DOHH2 (cell line): ENCODE results near the gene PIGZ.

Experiments
- H3F3A ChIP-seq: fragments of 200-600 bp; sonication (generic), shearing (Covaris generic); 2 replicates; pipeline ENCODE4 v1.6.0; 2016; ENCODE audit warnings: antibody characterized with exemption, mild to moderate bottlenecking; ENCODE audit not compliant: control insufficient read depth, insufficient read depth
- H3K27ac ChIP-seq: fragments of 200-600 bp; sonication (generic); 2 replicates; pipeline ENCODE4 v1.5.1; 2014; ENCODE audit warnings: low read depth, mild to moderate bottlenecking, low read length, moderate library complexity
- H3K27me3 ChIP-seq: fragments of 200-600 bp; sonication (generic); 2 replicates; pipeline ENCODE4 v1.6.1; 2014; ENCODE audit warnings: mild to moderate bottlenecking, low read length, mixed read lengths; ENCODE audit not compliant: control insufficient read depth
- H3K36me3 ChIP-seq: fragments of 200-600 bp; sonication (generic); 2 replicates; pipeline ENCODE4 v1.6.1; 2014; ENCODE audit warnings: mild to moderate bottlenecking, low read length, moderate library complexity, mixed read lengths; ENCODE audit not compliant: control insufficient read depth
- H3K4me1 ChIP-seq: fragments of 200-600 bp; sonication (generic); 2 replicates; pipeline ENCODE4 v1.6.1; 2014; ENCODE audit warnings: mild to moderate bottlenecking, low read length, mixed read lengths; ENCODE audit not compliant: control insufficient read depth
- H3K4me2 ChIP-seq: fragments of 200-600 bp; sonication (generic); 2 replicates; pipeline ENCODE4 v1.6.0; 2014; ENCODE audit warnings: mild to moderate bottlenecking, low read length, moderate library complexity
- H3K4me3 ChIP-seq: fragments of 200-600 bp; sonication (generic); 2 replicates; pipeline ENCODE4 v1.5.1; 2014; ENCODE audit warnings: mild to moderate bottlenecking, low read length, mixed read lengths
- H3K79me2 ChIP-seq: fragments of 200-600 bp; sonication (generic); 2 replicates; pipeline ENCODE4 v1.6.1; 2014; ENCODE audit warnings: mild to moderate bottlenecking, low read length, mixed read lengths; ENCODE audit not compliant: control insufficient read depth
- H3K9me2 ChIP-seq: fragments of 200-600 bp; sonication (generic); replicated peaks from 2 replicates; pipeline ENCODE4 v1.6.1; 2014; ENCODE audit warnings: mild to moderate bottlenecking, low read length, mixed read lengths; ENCODE audit not compliant: control insufficient read depth
- H3K9me3 ChIP-seq: fragments of 200-600 bp; sonication (generic); 2 replicates; pipeline ENCODE4 v1.6.1; 2014; ENCODE audit warnings: antibody characterized with exemption, low read length, mixed read lengths; ENCODE audit not compliant: control insufficient read depth, insufficient read depth
- H4K20me1 ChIP-seq: fragments of 200-600 bp; sonication (generic); 2 replicates; pipeline ENCODE4 v1.6.0; 2014; ENCODE audit warnings: low read depth, mild to moderate bottlenecking, antibody characterized with exemption, low read length, moderate library complexity; ENCODE audit not compliant: control insufficient read depth, insufficient read depth
- EZH2phosphoT487 ChIP-seq: fragments of 200-600 bp; sonication (generic); IDR thresholded peaks from 2 replicates; pipeline ENCODE4 v1.6.1; 2017; ENCODE audit warnings: borderline replicate concordance, mild to moderate bottlenecking, antibody characterized with exemption, low read length, moderate library complexity, mixed read lengths
- TF ChIP-seq, protein P1 (sequence below): fragments of 200-600 bp; sonication (generic); IDR thresholded peaks from one replicate; pipeline ENCODE4 v1.5.1; 2014; ENCODE audit warnings: antibody characterized with exemption, mild to moderate bottlenecking, low read depth, low read length; ENCODE audit not compliant: poor library complexity, severe bottlenecking

PIGZ gene

GRCh38 chr3:196994056-196994455, 25.4 kb upstream of the PIGZ start:
- Histone ChIP-seq H3K4me1 (no peaks in the 10 kb centered on the region), H3K9me3 (no peaks in the 10 kb centered on the region), H3K27me3 (no peaks in the 10 kb centered on the region), H3K4me2 (no peak overlapping the region), H3K9me2 (no peaks in the 10 kb centered on the region), H3K4me3 (no peak overlapping the region), H3K36me3 (no peaks in the 10 kb centered on the region), H3F3A (no peaks in the 10 kb centered on the region), H4K20me1 (no peaks in the 10 kb centered on the region), H3K27ac (no peak overlapping the region), H3K79me2 (no peaks in the 10 kb centered on the region)
- TF ChIP-seq, protein P1, sequence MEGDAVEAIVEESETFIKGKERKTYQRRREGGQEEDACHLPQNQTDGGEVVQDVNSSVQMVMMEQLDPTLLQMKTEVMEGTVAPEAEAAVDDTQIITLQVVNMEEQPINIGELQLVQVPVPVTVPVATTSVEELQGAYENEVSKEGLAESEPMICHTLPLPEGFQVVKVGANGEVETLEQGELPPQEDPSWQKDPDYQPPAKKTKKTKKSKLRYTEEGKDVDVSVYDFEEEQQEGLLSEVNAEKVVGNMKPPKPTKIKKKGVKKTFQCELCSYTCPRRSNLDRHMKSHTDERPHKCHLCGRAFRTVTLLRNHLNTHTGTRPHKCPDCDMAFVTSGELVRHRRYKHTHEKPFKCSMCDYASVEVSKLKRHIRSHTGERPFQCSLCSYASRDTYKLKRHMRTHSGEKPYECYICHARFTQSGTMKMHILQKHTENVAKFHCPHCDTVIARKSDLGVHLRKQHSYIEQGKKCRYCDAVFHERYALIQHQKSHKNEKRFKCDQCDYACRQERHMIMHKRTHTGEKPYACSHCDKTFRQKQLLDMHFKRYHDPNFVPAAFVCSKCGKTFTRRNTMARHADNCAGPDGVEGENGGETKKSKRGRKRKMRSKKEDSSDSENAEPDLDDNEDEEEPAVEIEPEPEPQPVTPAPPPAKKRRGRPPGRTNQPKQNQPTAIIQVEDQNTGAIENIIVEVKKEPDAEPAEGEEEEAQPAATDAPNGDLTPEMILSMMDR, result no peak
- no peak for TF ChIP-seq EZH2phosphoT487

DNA sequence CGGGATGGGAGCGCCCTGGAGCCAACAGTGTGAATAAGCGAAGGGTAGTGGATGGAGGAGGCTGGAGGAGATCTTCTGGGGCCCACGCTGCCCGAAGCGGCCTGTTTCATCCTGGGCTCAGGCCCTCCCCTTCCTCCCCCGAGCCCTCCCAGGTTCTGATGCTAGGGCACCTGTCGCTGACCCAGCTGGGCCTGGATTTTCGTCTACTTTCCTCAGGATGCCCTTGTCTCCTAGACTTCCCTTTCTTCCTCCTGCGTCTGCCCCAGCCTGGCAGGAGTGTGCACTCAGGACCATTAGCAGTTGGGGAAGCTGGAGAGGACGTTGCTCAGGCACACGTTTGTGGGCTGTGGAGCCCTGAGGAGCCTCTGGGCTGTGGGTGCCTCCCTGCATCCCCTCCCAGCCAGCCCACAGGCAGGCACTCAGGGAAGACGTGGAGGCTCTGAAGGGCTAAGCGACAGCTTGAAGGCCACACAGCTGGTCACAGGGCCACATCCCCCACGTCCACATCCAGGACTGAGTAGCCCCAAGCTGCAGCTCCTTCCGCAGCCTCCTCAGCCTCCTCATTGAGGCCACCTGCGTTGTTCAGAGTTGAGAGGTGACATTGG, 23.9 kb upstream of the PIGZ start:
- Histone ChIP-seq H3K9me2 (no peaks in the 10 kb centered on the region), H3K4me1 (no peaks in the 10 kb centered on the region), H4K20me1 (no peaks in the 10 kb centered on the region), H3K4me3 (no peak overlapping the region), H3K27ac (no peak overlapping the region), H3F3A (no peaks in the 10 kb centered on the region), H3K36me3 (no peaks in the 10 kb centered on the region), H3K9me3 (no peaks in the 10 kb centered on the region), H3K4me2 (no peak overlapping the region), H3K27me3 (peaks cover 6% of the 10 kb centered on the region), H3K79me2 (no peaks in the 10 kb centered on the region)
- TF ChIP-seq, protein P1, result no peak
- no peak for TF ChIP-seq EZH2phosphoT487

DNA sequence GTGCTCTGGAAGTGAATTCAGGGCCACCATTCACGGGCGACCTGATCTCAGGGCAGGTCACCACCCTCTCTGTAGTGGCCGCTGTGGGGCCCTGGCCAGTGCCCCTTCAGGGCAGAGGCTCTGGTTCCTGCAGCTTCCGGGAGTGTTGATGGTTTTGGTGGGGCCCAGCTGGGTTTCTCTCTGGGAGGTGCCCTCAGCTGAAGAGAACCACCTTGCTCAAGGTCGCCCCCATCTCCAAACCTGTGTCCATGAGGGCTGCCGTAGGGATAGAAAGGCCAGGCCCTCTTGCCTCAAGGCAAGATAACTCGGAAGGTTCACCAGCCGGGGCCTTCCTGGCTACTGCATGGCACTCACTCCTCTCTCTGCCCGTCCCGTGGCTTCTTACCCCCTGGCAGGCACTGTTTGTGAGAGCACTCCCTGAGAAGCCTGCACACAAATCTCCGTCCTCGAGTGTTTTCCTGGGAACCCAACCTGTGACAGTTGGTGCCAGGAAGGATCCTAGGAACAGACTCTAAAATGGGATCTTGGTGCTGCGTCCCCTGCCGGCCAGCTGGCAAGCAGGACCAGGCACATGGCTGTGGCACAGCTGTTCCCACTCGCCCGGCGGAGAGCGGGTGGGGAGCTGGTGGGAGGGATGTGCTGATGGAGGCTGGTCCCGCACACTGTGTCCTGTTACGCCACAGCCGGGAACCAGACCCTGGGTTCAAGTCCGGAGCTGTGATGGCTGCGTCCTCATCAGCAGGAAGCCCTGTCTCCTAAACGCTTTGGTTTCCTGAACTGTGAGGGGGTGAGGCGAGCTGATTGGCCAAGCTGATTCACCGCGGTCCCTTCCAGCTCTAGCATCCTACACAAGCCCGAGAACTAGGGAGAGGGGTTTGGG, 23.2 kb upstream of the PIGZ start:
- no peaks in the 10 kb centered on the region for H3K9me3 ChIP-seq
- no peaks in the 10 kb centered on the region for H3K4me1 ChIP-seq
- no peaks in the 10 kb centered on the region for H4K20me1 ChIP-seq
- TF ChIP-seq EZH2phosphoT487, result no peak
- TF ChIP-seq, protein P1, result no peak
- no peaks in the 10 kb centered on the region for H3K79me2 ChIP-seq
- no peak overlapping the region for H3K4me2 ChIP-seq
- no peak overlapping the region for H3K27ac ChIP-seq
- H3K9me2 ChIP-seq, result no peaks in the 10 kb centered on the region
- no peak overlapping the region for H3K4me3 ChIP-seq
- no peaks in the 10 kb centered on the region for H3K36me3 ChIP-seq
- H3K27me3 ChIP-seq, result peaks cover 6% of the 10 kb centered on the region
- no peaks in the 10 kb centered on the region for H3F3A ChIP-seq
